HepG2 (cell line): ENCODE results near the gene TTC28. TPM values are rescaled to one million over a fixed set of nuclear protein-coding genes. Genes with fewer than 3 reads are reported as not detected.

Experiments
- ATAC-seq: fragments of 200-7000 bp; cut with Tn5 transposase; 3 replicates; pipeline ENCODE4 v1.9.1; 2020; ENCODE audit warnings: mild to moderate bottlenecking, moderate library complexity
- BruUV-seq: library from RNA; stranded (reverse); fragments of 400-500 nt; replicated peaks from 2 replicates; lab custom pipeline; 2021; lab: Mats Ljungman, UMichigan
- CTCF ChIA-PET: fragments of 300-600 bp; formaldehyde crosslinking; extraction: SDS; loops from one replicate; lab custom pipeline; 2021; ENCODE audit warnings: low total read pairs, inconsistent platforms, low intra/inter-chr PET ratio; lab: Yijun Ruan, JAX
- POLR2A ChIA-PET: fragments of 350-600 bp; sonication (Branson Sonifier 250); formaldehyde crosslinking; loops from one replicate; lab custom pipeline; 2020; ENCODE audit warnings: antibody characterized with exemption, inconsistent platforms; lab: Yijun Ruan, JAX
- DNase-seq: peaks from one replicate; pipeline ENCODE4 v3.0.0-alpha.2; 2015; ENCODE audit warnings: low spot score
- FAIRE-seq: peaks from 3 replicates; lab custom pipeline; 2011; peaks lifted over from hg19 to GRCh38; lab: Jason Lieb, UNC
- H2AFZ ChIP-seq: one replicate; pipeline ENCODE4 v1.6.1; 2011; ENCODE audit warnings: low read length, inconsistent platforms
- H3K27ac ChIP-seq: fragments of 300-600 bp; 3 replicates; pipeline ENCODE4 v1.8.0; 2011; ENCODE audit warnings: mixed run types, mild to moderate bottlenecking, mixed read lengths, low read length, inconsistent platforms; ENCODE audit not compliant: insufficient read depth; ENCODE audit errors: extremely low read length
- H3K27me3 ChIP-seq, 2 experiments: fragments of 200-600 bp in 1 of 2; 2 replicates in 1 of 2; 3 replicates in 1 of 2; pipeline versions ENCODE4 v1.6.0 to v1.8.0; 2011; ENCODE audit warnings: low read length in 2 of 2, mild to moderate bottlenecking in 2 of 2, moderate library complexity in 2 of 2, inconsistent platforms in 1 of 2; ENCODE audit not compliant: insufficient read depth in 2 of 2, control insufficient read depth in 1 of 2
- H3K36me3 ChIP-seq, 2 experiments: fragments of 200-600 bp in 1 of 2; replicated peaks in 1 of 2; 2 replicates in 1 of 2; 3 replicates in 1 of 2; pipeline versions ENCODE4 v1.5.1 to v1.8.0; 2011; ENCODE audit warnings: low read length in 2 of 2, inconsistent platforms in 1 of 2; ENCODE audit not compliant: insufficient read depth in 2 of 2, control insufficient read depth in 1 of 2
- H3K4me1 ChIP-seq: 2 replicates; pipeline ENCODE4 v1.5.1; 2012; ENCODE audit warnings: low read length, inconsistent platforms; ENCODE audit not compliant: insufficient read depth
- H3K4me2 ChIP-seq: 2 replicates; pipeline ENCODE4 v1.6.0; 2011; ENCODE audit warnings: low read depth, low read length, inconsistent platforms
- H3K4me3 ChIP-seq, 3 experiments: fragments of 200-600 bp in 1 of 3; sonication (generic), shearing (Covaris generic) in 1 of 3; replicated peaks in 1 of 3; 2 replicates each; pipeline ENCODE4 v1.5.1; 2011 to 2016; ENCODE audit warnings: low read length in 3 of 3, inconsistent platforms in 2 of 3, low read depth in 2 of 3, mild to moderate bottlenecking in 2 of 3, control low read depth in 1 of 3, mixed read lengths in 1 of 3; ENCODE audit not compliant: insufficient read depth in 1 of 3
- H3K79me2 ChIP-seq: one replicate; pipeline ENCODE4 v1.6.1; 2011; ENCODE audit warnings: low read length, inconsistent platforms; ENCODE audit not compliant: insufficient read depth
- H3K9ac ChIP-seq: 2 replicates; pipeline ENCODE4 v1.6.0; 2011; ENCODE audit warnings: mild to moderate bottlenecking, low read depth, low read length, inconsistent platforms; ENCODE audit not compliant: insufficient read depth
- H3K9me3 ChIP-seq: 2 replicates; pipeline ENCODE4 v1.5.1; 2012; ENCODE audit warnings: mild to moderate bottlenecking, low read length
- H4K20me1 ChIP-seq: 2 replicates; pipeline ENCODE4 v1.6.0; 2011; ENCODE audit warnings: inconsistent platforms, mild to moderate bottlenecking, low read length, moderate library complexity; ENCODE audit not compliant: insufficient read depth
- ATF5 ChIP-seq: sonication (generic); formaldehyde crosslinking; IDR thresholded peaks from 2 replicates; pipeline ENCODE4 v1.4.0; 2020; ENCODE audit warnings: mild to moderate bottlenecking, low read depth, missing genetic modification reagents
- ATRX ChIP-seq: sonication (generic); formaldehyde crosslinking; IDR thresholded peaks from 2 replicates; pipeline ENCODE4 v1.4.0; 2020; ENCODE audit warnings: missing genetic modification reagents, borderline replicate concordance
- FOXA3 ChIP-seq: IDR thresholded peaks from 2 replicates; pipeline ENCODE4 v1.6.1; 2016; ENCODE audit warnings: missing genetic modification reagents, missing compliant biosample characterization
- FOXK1 ChIP-seq: sonication (generic); formaldehyde crosslinking; IDR thresholded peaks from 2 replicates; pipeline ENCODE4 v1.4.0; 2020; ENCODE audit warnings: low read depth, missing genetic modification reagents, borderline replicate concordance
- GFI1 ChIP-seq: sonication (generic); formaldehyde crosslinking; IDR thresholded peaks from 2 replicates; pipeline ENCODE4 v1.5.0; 2020; ENCODE audit warnings: missing genetic modification reagents, mild to moderate bottlenecking, borderline replicate concordance
- HOXA5 ChIP-seq: sonication (generic); formaldehyde crosslinking; IDR thresholded peaks from 2 replicates; pipeline ENCODE4 v1.4.0; 2020; ENCODE audit warnings: missing genetic modification reagents
- LCORL ChIP-seq, 2 experiments: fragments of 450-650 bp in 1 of 2; sonication (generic) in 1 of 2; formaldehyde crosslinking in 1 of 2; IDR thresholded peaks; 2 replicates each; pipeline versions ENCODE4 v1.5.0 to v1.6.1; 2017 to 2020; ENCODE audit warnings: antibody characterized with exemption in 1 of 2, missing genetic modification reagents in 1 of 2
- PCBP1 ChIP-seq: fragments of 200-400 bp; formaldehyde crosslinking; IDR thresholded peaks from 2 replicates; pipeline ENCODE4 v1.6.1; 2017; ENCODE audit warnings: mild to moderate bottlenecking, low read depth, low read length, borderline replicate concordance
- SCMH1 ChIP-seq: sonication (generic); formaldehyde crosslinking; IDR thresholded peaks from 2 replicates; pipeline ENCODE4 v1.9.0; 2021; ENCODE audit warnings: missing genetic modification reagents, mild to moderate bottlenecking, borderline replicate concordance
- SP1 ChIP-seq, 2 experiments: fragments of 450-650 bp in 1 of 2; sonication (generic) in 1 of 2; formaldehyde crosslinking in 1 of 2; IDR thresholded peaks; 2 replicates each; pipeline versions ENCODE4 v1.4.0 to v1.6.1; 2016 to 2020; ENCODE audit warnings: missing genetic modification reagents in 1 of 2
- SSRP1 ChIP-seq: IDR thresholded peaks from 2 replicates; pipeline ENCODE4 v1.6.1; 2016; ENCODE audit warnings: control low read depth
- SUZ12 ChIP-seq: fragments of 150-350 bp; IDR thresholded peaks from 2 replicates; pipeline ENCODE4 v1.6.1; 2014; ENCODE audit warnings: low read depth, low read length
- TBL1XR1 ChIP-seq: fragments of 150-350 bp; IDR thresholded peaks from 2 replicates; pipeline ENCODE4 v1.6.1; 2014; ENCODE audit warnings: borderline replicate concordance, low read length; ENCODE audit not compliant: partially characterized antibody
- ZMAT5 ChIP-seq: sonication (generic); formaldehyde crosslinking; IDR thresholded peaks from 2 replicates; pipeline ENCODE4 v1.5.0; 2020; ENCODE audit warnings: mild to moderate bottlenecking, low read depth, missing genetic modification reagents, borderline replicate concordance
- ZNF263 ChIP-seq: sonication (generic); formaldehyde crosslinking; IDR thresholded peaks from 2 replicates; pipeline ENCODE4 v1.4.0; 2020; ENCODE audit warnings: missing genetic modification reagents
- ZNF496 ChIP-seq: sonication (generic); formaldehyde crosslinking; IDR thresholded peaks from 2 replicates; pipeline ENCODE4 v1.8.1; 2023; ENCODE audit warnings: mild to moderate bottlenecking, moderate library complexity, missing genetic modification reagents; ENCODE audit not compliant: insufficient replicate concordance
- ZNF567 ChIP-seq: sonication (generic); formaldehyde crosslinking; IDR thresholded peaks from 2 replicates; pipeline ENCODE4 v1.8.1; 2023; ENCODE audit warnings: mild to moderate bottlenecking, missing genetic modification reagents, borderline replicate concordance
- ZNF644 ChIP-seq: IDR thresholded peaks from 2 replicates; pipeline ENCODE4 v1.6.1; 2016; ENCODE audit warnings: low read depth
- WGBS: methylation state at CpG from one replicate; pipeline ENCODE4 v1.1.6; 2017; ENCODE audit warnings: low lambda C conversion rate; 5-methylcytosine and 5-hydroxymethylcytosine counted together
- in situ Hi-C: cut with HindIII; loops from 2 replicates; pipeline ENCODE4 v1.10.0; 2017; ENCODE audit warnings: low pct_unique_long_range_greater_than_20kb; ENCODE audit not compliant: extremely low pct_ligation_motif_present
- intact Hi-C: fragments of 100-400 bp; cut with micrococcal nuclease; formaldehyde crosslinking; loops from one replicate; pipeline ENCODE4 v1.10.0; 2022; ENCODE audit not compliant: unreplicated experiment
- polyA plus RNA-seq, 8 experiments: library from polyadenylated mRNA; depleted of rRNA in 3 of 8; stranded (reverse) in 7 of 8; unstranded in 1 of 8; fragments of >200 nt; fragmentation: Illumina TruSeq in 4 of 8; extraction: Trizol in 4 of 8; gene quantifications; 2 replicates each; pipeline versions ENCODE4 v1.2.1 to v1.2.3, GENCODE V29; 2011 to 2016; ENCODE audit warnings: low read depth in 4 of 8, missing spikeins in 1 of 8, mixed read lengths in 1 of 8; ENCODE audit not compliant: insufficient read depth in 1 of 8
- total RNA-seq, 5 experiments: library from RNA; depleted of rRNA; stranded (reverse); fragments of >200 nt; fragmentation: Illumina TruSeq; extraction: Trizol; gene quantifications; 2 replicates each; pipeline ENCODE4 v1.2.3, GENCODE V29; 2016; ENCODE audit warnings: low read depth in 1 of 5
- TF ChIP-seq, protein P1 (sequence below): sonication (generic); formaldehyde crosslinking; IDR thresholded peaks from 2 replicates; pipeline ENCODE4 v1.4.0; 2020; ENCODE audit warnings: missing genetic modification reagents, mild to moderate bottlenecking, borderline replicate concordance

The TTC28 gene
- total and polyA plus RNA-seq, 2 of the 13 experiments (the other 11 are each of a cell fraction or from before 2014, with no cell fraction given) = 4.2 to 13.1 TPM

GRCh38 chr22:28506150-28506535, 173.5 kb downstream of the TTC28 start:
- Histone ChIP-seq H3K27me3 (no peaks in the 10 kb centered on the region; a peak in 1 of 5 replicates), H3K4me1 (no peaks in the 10 kb centered on the region), H3K9me3 (no peaks in the 10 kb centered on the region), H3K79me2 (no peaks in the 10 kb centered on the region), H3K27ac (no peak overlapping the region), H4K20me1 (no peaks in the 10 kb centered on the region), H3K4me3 (no peak overlapping the region), H2AFZ (no peak overlapping the region), H3K9ac (no peak overlapping the region), H3K4me2 (no peak overlapping the region), H3K36me3 (no peaks in the 10 kb centered on the region; a peak in 1 of 5 replicates)
- FAIRE-seq = no peak
- no TSS peak for BruUV-seq
- 97% methylated on average over 7 of the region's 9 CpGs for WGBS
- ATAC-seq = no peak
- DNase-seq = no peak
- intact Hi-C loops = no loop called here
- TF ChIP-seq ZMAT5 (CRISPR knock-in tag) = no peak
- TF ChIP-seq SCMH1 = no peak
- no peak for TF ChIP-seq ATF5 (CRISPR knock-in tag)
- no peak for TF ChIP-seq ZNF496
- TF ChIP-seq PCBP1 = no peak
- TF ChIP-seq ATRX (CRISPR knock-in tag) = no peak
- no peak for TF ChIP-seq ZNF263 (CRISPR knock-in tag)
- no peak for TF ChIP-seq LCORL (IDR thresholded peaks at IDR 0.05)
- no peak for TF ChIP-seq LCORL (CRISPR knock-in tag; IDR thresholded peaks at IDR 0.05)
- TF ChIP-seq HOXA5 (CRISPR knock-in tag) = no peak
- TF ChIP-seq TBL1XR1 = no peak
- no peak for TF ChIP-seq GFI1 (CRISPR knock-in tag)
- TF ChIP-seq FOXA3 (CRISPR knock-in tag) = no peak
- TF ChIP-seq ZNF567 (CRISPR knock-in tag) = no peak
- no peak for TF ChIP-seq SSRP1 (CRISPR knock-in tag)
- no peak for TF ChIP-seq ZNF644 (CRISPR knock-in tag)
- TF ChIP-seq, protein P1, sequence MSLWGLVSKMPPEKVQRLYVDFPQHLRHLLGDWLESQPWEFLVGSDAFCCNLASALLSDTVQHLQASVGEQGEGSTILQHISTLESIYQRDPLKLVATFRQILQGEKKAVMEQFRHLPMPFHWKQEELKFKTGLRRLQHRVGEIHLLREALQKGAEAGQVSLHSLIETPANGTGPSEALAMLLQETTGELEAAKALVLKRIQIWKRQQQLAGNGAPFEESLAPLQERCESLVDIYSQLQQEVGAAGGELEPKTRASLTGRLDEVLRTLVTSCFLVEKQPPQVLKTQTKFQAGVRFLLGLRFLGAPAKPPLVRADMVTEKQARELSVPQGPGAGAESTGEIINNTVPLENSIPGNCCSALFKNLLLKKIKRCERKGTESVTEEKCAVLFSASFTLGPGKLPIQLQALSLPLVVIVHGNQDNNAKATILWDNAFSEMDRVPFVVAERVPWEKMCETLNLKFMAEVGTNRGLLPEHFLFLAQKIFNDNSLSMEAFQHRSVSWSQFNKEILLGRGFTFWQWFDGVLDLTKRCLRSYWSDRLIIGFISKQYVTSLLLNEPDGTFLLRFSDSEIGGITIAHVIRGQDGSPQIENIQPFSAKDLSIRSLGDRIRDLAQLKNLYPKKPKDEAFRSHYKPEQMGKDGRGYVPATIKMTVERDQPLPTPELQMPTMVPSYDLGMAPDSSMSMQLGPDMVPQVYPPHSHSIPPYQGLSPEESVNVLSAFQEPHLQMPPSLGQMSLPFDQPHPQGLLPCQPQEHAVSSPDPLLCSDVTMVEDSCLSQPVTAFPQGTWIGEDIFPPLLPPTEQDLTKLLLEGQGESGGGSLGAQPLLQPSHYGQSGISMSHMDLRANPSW (CRISPR knock-in tag) = no peak
- no peak for TF ChIP-seq SP1 (IDR thresholded peaks at IDR 0.05)
- TF ChIP-seq SP1 (CRISPR knock-in tag; IDR thresholded peaks at IDR 0.05) = no peak
- no peak for TF ChIP-seq SUZ12
- TF ChIP-seq FOXK1 (CRISPR knock-in tag) = no peak
- POLR2A ChIA-PET = no interaction called here
- in situ Hi-C loops = no loop called here
- CTCF ChIA-PET = no interaction called here
